SK-N-SH (cell line): ENCODE measurements around the gene XIRP2. TPM values are rescaled to one million over a fixed set of nuclear protein-coding genes. Genes with fewer than 3 reads are reported as not detected.

Experiments used
- CTCF ChIA-PET: fragments of 300-600, 350-600 bp; formaldehyde crosslinking; extraction: SDS; loops from one replicate; lab custom pipeline; 2021; lab: Yijun Ruan, JAX
- POLR2A ChIA-PET: fragments of 350-600 bp; sonication (Branson Sonifier 250); formaldehyde crosslinking; extraction: SDS; loops from one replicate; lab custom pipeline; 2020; ENCODE audit warnings: antibody characterized with exemption, inconsistent platforms; lab: Yijun Ruan, JAX
- DNase-seq: peaks from one replicate; pipeline ENCODE4 v3.0.0; 2012
- H2AFZ ChIP-seq: fragments of 200-600 bp; sonication (generic); 2 replicates; pipeline ENCODE4 v1.8.1; 2016; ENCODE audit warnings: antibody characterized with exemption, mild to moderate bottlenecking, low read depth
- H3F3A ChIP-seq: fragments of 200-600 bp; sonication (generic); replicated peaks from 2 replicates; pipeline ENCODE3; 2016; ENCODE audit warnings: antibody characterized with exemption, mild to moderate bottlenecking; ENCODE audit not compliant: insufficient read depth
- H3K27ac ChIP-seq, 2 experiments: fragments of 200-500 bp in 1 of 2; fragments of 200-600 bp in 1 of 2; sonication (Bioruptor generic) in 1 of 2; sonication (generic), shearing (Covaris generic) in 1 of 2; 2 replicates each; pipeline versions ENCODE4 v1.5.1 to v1.6.1; 2014 to 2016; ENCODE audit warnings: low read depth in 2 of 2, inconsistent platforms in 1 of 2, low read length in 1 of 2, mild to moderate bottlenecking in 1 of 2, mixed read lengths in 1 of 2
- H3K27me3 ChIP-seq: fragments of 200-600 bp; sonication (generic), shearing (Covaris generic); 2 replicates; pipeline ENCODE4 v1.6.1; 2016; ENCODE audit warnings: mixed run types; ENCODE audit not compliant: insufficient read depth
- H3K36me3 ChIP-seq, 2 experiments: fragments of 200-500 bp in 1 of 2; fragments of 200-600 bp in 1 of 2; sonication (Bioruptor generic) in 1 of 2; sonication (generic) in 1 of 2; replicated peaks in 1 of 2; 2 replicates each; pipeline versions ENCODE3 to v1.5.1; 2014 to 2016; ENCODE audit warnings: low read length in 1 of 2, mild to moderate bottlenecking in 1 of 2; ENCODE audit not compliant: insufficient read depth in 2 of 2, control insufficient read depth in 1 of 2
- H3K4me1 ChIP-seq, 2 experiments: fragments of 200-500 bp in 1 of 2; fragments of 200-600 bp in 1 of 2; sonication (Bioruptor generic) in 1 of 2; sonication (generic), shearing (Covaris generic) in 1 of 2; 2 replicates each; pipeline versions ENCODE4 v1.5.1 to v1.6.1; 2014 to 2016; ENCODE audit warnings: low read depth in 1 of 2, low read length in 1 of 2, mixed run types in 1 of 2; ENCODE audit not compliant: insufficient read depth in 2 of 2, control insufficient read depth in 1 of 2
- H3K4me2 ChIP-seq: fragments of 200-600 bp; sonication (generic), shearing (Covaris generic); 2 replicates; pipeline ENCODE4 v1.6.1; 2017; ENCODE audit warnings: mixed run types
- H3K4me3 ChIP-seq, 2 experiments: fragments of 200-500 bp in 1 of 2; fragments of 200-600 bp in 1 of 2; sonication (Bioruptor generic) in 1 of 2; sonication (generic), shearing (Covaris generic) in 1 of 2; 2 replicates each; pipeline versions ENCODE4 v1.5.1 to v1.8.1; 2014 to 2016; ENCODE audit warnings: low read depth in 2 of 2, inconsistent platforms in 1 of 2, low read length in 1 of 2, mild to moderate bottlenecking in 1 of 2, mixed read lengths in 1 of 2, moderate library complexity in 1 of 2
- H3K79me2 ChIP-seq: fragments of 200-600 bp; sonication (generic); 2 replicates; pipeline ENCODE4 v1.8.1; 2017; ENCODE audit warnings: mild to moderate bottlenecking; ENCODE audit not compliant: insufficient read depth
- H3K9ac ChIP-seq: fragments of 200-600 bp; sonication (generic); 2 replicates; pipeline ENCODE4 v1.6.1; 2017; ENCODE audit warnings: mixed run types
- H3K9me2 ChIP-seq: fragments of 200-600 bp; sonication (generic); 2 replicates; pipeline ENCODE4 v1.6.1; 2017; ENCODE audit warnings: mixed run types
- H3K9me3 ChIP-seq: fragments of 200-600 bp; sonication (generic); 2 replicates; pipeline ENCODE4 v1.6.1; 2017; ENCODE audit warnings: mixed run types, mild to moderate bottlenecking, moderate library complexity
- H4K20me1 ChIP-seq: fragments of 200-600 bp; sonication (generic); 2 replicates; pipeline ENCODE4 v1.6.1; 2017; ENCODE audit warnings: mild to moderate bottlenecking, mixed run types; ENCODE audit not compliant: insufficient read depth
- CHD2 ChIP-seq: fragments of 150-350 bp; IDR thresholded peaks from 2 replicates; pipeline ENCODE4 v1.6.1; 2018; ENCODE audit warnings: low read length; ENCODE audit not compliant: partially characterized antibody
- FOSL2 ChIP-seq: IDR thresholded peaks from 2 replicates; pipeline ENCODE4 v1.4.0; 2012; ENCODE audit warnings: low read depth, mild to moderate bottlenecking, moderate library complexity, borderline replicate concordance
- FOXJ3 ChIP-seq: sonication (generic); formaldehyde crosslinking; IDR thresholded peaks from 2 replicates; pipeline ENCODE4 v1.5.1; 2020; ENCODE audit warnings: mild to moderate bottlenecking, missing genetic modification reagents
- FOXM1 ChIP-seq: IDR thresholded peaks from 2 replicates; pipeline ENCODE4 v1.4.0; 2012; ENCODE audit warnings: low read depth, mild to moderate bottlenecking
- GABPA ChIP-seq: IDR thresholded peaks from 2 replicates; pipeline ENCODE4 v1.4.0; 2012; ENCODE audit warnings: low read depth, mild to moderate bottlenecking
- JUND ChIP-seq: IDR thresholded peaks from 2 replicates; pipeline ENCODE4 v1.4.0; 2012
- MEF2A ChIP-seq: IDR thresholded peaks from 2 replicates; pipeline ENCODE4 v1.4.0; 2012; ENCODE audit warnings: low read depth, borderline replicate concordance
- RAD21 ChIP-seq: IDR thresholded peaks from 2 replicates; pipeline ENCODE4 v1.6.1; 2012; ENCODE audit warnings: mild to moderate bottlenecking, low read length
- RFX5 ChIP-seq: IDR thresholded peaks from 2 replicates; pipeline ENCODE4 v1.6.1; 2012; ENCODE audit warnings: mild to moderate bottlenecking, improper control_type of control experiment, low read length
- RXRA ChIP-seq: IDR thresholded peaks from 2 replicates; pipeline ENCODE4 v1.4.0; 2012; ENCODE audit warnings: low read depth, mild to moderate bottlenecking, borderline replicate concordance
- SIN3A ChIP-seq: IDR thresholded peaks from 2 replicates; pipeline ENCODE4 v1.6.1; 2012; ENCODE audit warnings: low read depth, mild to moderate bottlenecking, low read length, moderate library complexity, borderline replicate concordance
- SMC3 ChIP-seq: IDR thresholded peaks from 2 replicates; pipeline ENCODE4 v1.6.1; 2012; ENCODE audit warnings: low read depth, low read length, improper control_type of control experiment
- TCF12 ChIP-seq: IDR thresholded peaks from 2 replicates; pipeline ENCODE4 v1.4.0; 2012
- TEAD4 ChIP-seq: IDR thresholded peaks from 2 replicates; pipeline ENCODE4 v1.4.0; 2012; ENCODE audit warnings: mild to moderate bottlenecking, borderline replicate concordance; ENCODE audit not compliant: insufficient read depth
- YY1 ChIP-seq: IDR thresholded peaks from 2 replicates; pipeline ENCODE4 v1.4.0; 2012; ENCODE audit warnings: low read depth, mild to moderate bottlenecking
- WGBS: methylation state at CpG from one replicate; pipeline ENCODE4 v1.1.6; 2017; ENCODE audit warnings: low lambda C conversion rate; 5-methylcytosine and 5-hydroxymethylcytosine counted together
- polyA plus RNA-seq, 3 experiments: library from polyadenylated mRNA; depleted of rRNA; stranded (reverse); fragments of >200 nt; gene quantifications; 2 replicates each; pipeline ENCODE4 v1.2.3, GENCODE V29; 2012
- TF ChIP-seq, protein P1 (sequence below): fragments of 150-350 bp; IDR thresholded peaks from 2 replicates; pipeline ENCODE4 v1.6.1; 2017; ENCODE audit warnings: antibody characterized with exemption, low read length, low read depth, borderline replicate concordance
- TF ChIP-seq, protein P2 (sequence below): IDR thresholded peaks from 2 replicates; pipeline ENCODE4 v1.6.1; 2012; ENCODE audit warnings: mild to moderate bottlenecking, low read depth, low read length, moderate library complexity

The XIRP2 gene
- polyA plus RNA-seq, 1 of the 3 experiments (the other 2 are of a cell fraction), result 0.02 TPM

DNA sequence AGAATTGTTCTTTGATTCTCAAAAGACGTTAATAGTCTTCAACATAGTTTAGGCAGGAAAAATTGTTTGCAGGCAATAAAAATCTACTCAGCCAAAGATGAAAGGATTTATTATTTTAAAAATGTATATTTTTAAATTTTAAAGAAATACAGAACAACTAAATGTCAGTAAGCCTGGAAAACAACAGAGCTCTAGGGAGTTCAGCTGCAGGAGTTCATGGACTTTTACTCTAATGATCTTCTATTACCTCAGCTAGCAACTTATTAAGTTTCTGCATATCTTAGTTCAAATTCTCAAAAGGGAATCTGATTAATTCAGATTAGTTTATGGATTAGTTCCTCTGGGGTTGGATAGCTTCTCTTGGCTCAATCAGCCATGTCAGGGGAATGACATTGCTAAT is 17.9 kb upstream of the XIRP2 start:
- no peak overlapping the region for H3K4me2 ChIP-seq
- no peaks in the 10 kb centered on the region for H3K4me1 ChIP-seq
- H3K36me3 ChIP-seq, result no peaks in the 10 kb centered on the region
- H3K9me2 ChIP-seq, result no peaks in the 10 kb centered on the region
- no peak overlapping the region for H3K27ac ChIP-seq
- no peak overlapping the region for H3K9ac ChIP-seq
- no peak overlapping the region for H3K4me3 ChIP-seq
- no peak overlapping the region for H2AFZ ChIP-seq
- CTCF ChIA-PET, result no interaction called here
- 83% methylated on average over 1 of the region's 1 CpG for WGBS
- H3K79me2 ChIP-seq, result no peaks in the 10 kb centered on the region
- no peaks in the 10 kb centered on the region for H3K9me3 ChIP-seq
- TF ChIP-seq RAD21, result no peak
- TF ChIP-seq FOSL2, result no peak
- TF ChIP-seq TCF12, result no peak
- no peak for TF ChIP-seq TEAD4
- no peak for TF ChIP-seq MEF2A
- TF ChIP-seq YY1, result no peak
- no peak for TF ChIP-seq SIN3A
- no peak for TF ChIP-seq RXRA
- no peak for TF ChIP-seq FOXJ3 (CRISPR knock-in tag)
- TF ChIP-seq, protein P1, sequence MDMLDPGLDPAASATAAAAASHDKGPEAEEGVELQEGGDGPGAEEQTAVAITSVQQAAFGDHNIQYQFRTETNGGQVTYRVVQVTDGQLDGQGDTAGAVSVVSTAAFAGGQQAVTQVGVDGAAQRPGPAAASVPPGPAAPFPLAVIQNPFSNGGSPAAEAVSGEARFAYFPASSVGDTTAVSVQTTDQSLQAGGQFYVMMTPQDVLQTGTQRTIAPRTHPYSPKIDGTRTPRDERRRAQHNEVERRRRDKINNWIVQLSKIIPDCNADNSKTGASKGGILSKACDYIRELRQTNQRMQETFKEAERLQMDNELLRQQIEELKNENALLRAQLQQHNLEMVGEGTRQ, result no peak
- TF ChIP-seq GABPA, result no peak
- TF ChIP-seq SMC3, result no peak
- TF ChIP-seq FOXM1, result no peak
- TF ChIP-seq, protein P2, sequence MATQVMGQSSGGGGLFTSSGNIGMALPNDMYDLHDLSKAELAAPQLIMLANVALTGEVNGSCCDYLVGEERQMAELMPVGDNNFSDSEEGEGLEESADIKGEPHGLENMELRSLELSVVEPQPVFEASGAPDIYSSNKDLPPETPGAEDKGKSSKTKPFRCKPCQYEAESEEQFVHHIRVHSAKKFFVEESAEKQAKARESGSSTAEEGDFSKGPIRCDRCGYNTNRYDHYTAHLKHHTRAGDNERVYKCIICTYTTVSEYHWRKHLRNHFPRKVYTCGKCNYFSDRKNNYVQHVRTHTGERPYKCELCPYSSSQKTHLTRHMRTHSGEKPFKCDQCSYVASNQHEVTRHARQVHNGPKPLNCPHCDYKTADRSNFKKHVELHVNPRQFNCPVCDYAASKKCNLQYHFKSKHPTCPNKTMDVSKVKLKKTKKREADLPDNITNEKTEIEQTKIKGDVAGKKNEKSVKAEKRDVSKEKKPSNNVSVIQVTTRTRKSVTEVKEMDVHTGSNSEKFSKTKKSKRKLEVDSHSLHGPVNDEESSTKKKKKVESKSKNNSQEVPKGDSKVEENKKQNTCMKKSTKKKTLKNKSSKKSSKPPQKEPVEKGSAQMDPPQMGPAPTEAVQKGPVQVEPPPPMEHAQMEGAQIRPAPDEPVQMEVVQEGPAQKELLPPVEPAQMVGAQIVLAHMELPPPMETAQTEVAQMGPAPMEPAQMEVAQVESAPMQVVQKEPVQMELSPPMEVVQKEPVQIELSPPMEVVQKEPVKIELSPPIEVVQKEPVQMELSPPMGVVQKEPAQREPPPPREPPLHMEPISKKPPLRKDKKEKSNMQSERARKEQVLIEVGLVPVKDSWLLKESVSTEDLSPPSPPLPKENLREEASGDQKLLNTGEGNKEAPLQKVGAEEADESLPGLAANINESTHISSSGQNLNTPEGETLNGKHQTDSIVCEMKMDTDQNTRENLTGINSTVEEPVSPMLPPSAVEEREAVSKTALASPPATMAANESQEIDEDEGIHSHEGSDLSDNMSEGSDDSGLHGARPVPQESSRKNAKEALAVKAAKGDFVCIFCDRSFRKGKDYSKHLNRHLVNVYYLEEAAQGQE, result no peak
- TF ChIP-seq CHD2, result no peak
- TF ChIP-seq JUND, result no peak
- TF ChIP-seq, all 33 proteins: peak for 0
- Histone ChIP-seq H3K27me3 (no peaks in the 10 kb centered on the region), H4K20me1 (no peaks in the 10 kb centered on the region), H3F3A (no peaks in the 10 kb centered on the region)
- POLR2A ChIA-PET, result no interaction called here
- DNase-seq, result no peak

DNA sequence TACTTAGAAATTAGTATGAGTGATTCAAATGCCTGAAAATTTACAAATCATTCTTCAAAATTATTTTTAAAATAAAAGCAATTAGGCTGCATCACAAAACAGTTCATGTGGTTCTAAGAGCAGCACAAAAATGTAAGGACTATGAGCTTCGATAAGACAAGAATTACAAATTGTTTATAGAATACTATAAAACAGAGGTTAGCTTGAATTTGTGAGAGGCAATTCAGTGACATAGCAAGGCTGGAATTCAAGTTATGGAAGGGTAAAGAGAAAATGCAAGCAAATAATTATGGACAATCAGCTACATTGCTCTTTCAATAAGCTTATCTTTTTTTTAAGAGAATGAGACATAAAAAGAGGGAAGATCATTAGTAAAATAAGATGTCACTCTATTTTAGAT is 7.1 kb upstream of the XIRP2 start:
- H3K4me3 ChIP-seq, result no peak overlapping the region
- H3K9ac ChIP-seq, result no peak overlapping the region
- TF ChIP-seq RFX5, result no peak
- TF ChIP-seq, protein P2, result no peak
- no peak for TF ChIP-seq RXRA
- TF ChIP-seq SIN3A, result no peak
- H3K27ac ChIP-seq, result no peak overlapping the region
- WGBS, result 56% methylated on average over 1 of the region's 1 CpG
- no peaks in the 10 kb centered on the region for H4K20me1 ChIP-seq
- no peaks in the 10 kb centered on the region for H3K9me3 ChIP-seq
- H3F3A ChIP-seq, result no peaks in the 10 kb centered on the region
- H2AFZ ChIP-seq, result no peak overlapping the region
- no peaks in the 10 kb centered on the region for H3K4me1 ChIP-seq
- ChIA-PET POLR2A (no interaction called here), CTCF (no interaction called here)
- no peak for DNase-seq
- H3K36me3 ChIP-seq, result no peaks in the 10 kb centered on the region
- no peaks in the 10 kb centered on the region for H3K27me3 ChIP-seq
- H3K4me2 ChIP-seq, result no peak overlapping the region
- H3K79me2 ChIP-seq, result no peaks in the 10 kb centered on the region
- no peaks in the 10 kb centered on the region for H3K9me2 ChIP-seq
